ENCODE results near the gene RBM47. TPM values are rescaled to one million over a fixed set of nuclear protein-coding genes. Genes with fewer than 3 reads are reported as not detected.
A peak's percentile ranks its signal among the peaks of the same experiment; 100 is the strongest.
"Not testable (repeated sequence)": the region's sequence is repeated elsewhere in the genome, so short reads cannot be mapped to it uniquely, and the experiment has no call there.

Gene RBM47
- total RNA-seq, 1 experiment from 2014 or later = 18.0 TPM

GRCh38 chr4:40446839-40447238, 182.8 kb downstream of the RBM47 start:
- no peak for DNase-seq (ENCODE audit: low read depth)

- peak; percentile 33 for DNase-seq (ENCODE audit: low read depth)
These were observed 183.4 kb downstream of the RBM47 start for GRCh38 chr4:40446261-40446750.

DNA sequence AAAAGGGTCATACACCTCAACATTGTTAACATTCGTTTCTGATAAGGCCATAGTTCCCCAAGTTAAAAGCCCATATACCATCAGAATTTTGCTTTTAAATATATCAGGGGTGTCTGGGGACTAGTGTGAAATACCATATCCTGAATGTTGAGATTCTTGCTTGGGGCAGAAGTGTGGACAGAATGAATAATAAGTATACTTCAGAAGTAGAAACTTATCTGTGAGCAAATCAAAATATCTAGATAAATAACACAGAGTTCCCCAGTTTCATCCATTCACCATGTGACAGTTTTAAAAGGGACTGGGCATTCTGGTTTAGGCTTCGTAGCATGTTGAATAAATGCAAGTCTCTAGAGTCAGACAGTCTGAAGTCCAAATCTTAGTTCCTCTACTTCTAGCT, 184.0 kb downstream of the RBM47 start:
- no peak for DNase-seq (ENCODE audit: low read depth)

- DNase-seq (ENCODE audit: low read depth) = no peak
These were observed 188.2 kb downstream of the RBM47 start for GRCh38 chr4:40441430-40441829.

DNA sequence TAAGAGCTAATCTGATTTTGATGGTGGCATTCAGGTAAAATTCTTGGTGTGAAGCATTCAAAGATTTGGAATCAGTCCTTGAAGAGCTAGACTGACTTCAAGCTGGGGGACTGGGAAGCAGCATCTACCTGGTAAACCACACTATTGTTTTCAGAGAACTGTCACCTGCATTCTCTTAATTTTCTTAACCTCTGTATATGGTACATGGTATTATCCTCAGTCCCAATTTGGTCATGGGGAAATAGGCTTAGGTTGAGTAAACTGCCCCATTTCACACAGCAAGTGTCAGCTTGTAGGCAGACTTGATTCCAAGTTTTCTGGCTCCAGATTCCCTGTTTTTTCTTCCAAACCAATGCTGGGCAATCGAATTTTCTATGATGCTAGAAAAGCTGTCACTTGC, 190.1 kb downstream of the RBM47 start:
- no peak for DNase-seq (ENCODE audit: low read depth)

- DNase-seq (ENCODE audit: low read depth) = no peak
These were observed 191.2 kb downstream of the RBM47 start for GRCh38 chr4:40438384-40439026.

- DNase-seq (ENCODE audit: low read depth) = no peak
These were observed 191.8 kb downstream of the RBM47 start for GRCh38 chr4:40437741-40438383.

- DNase-seq (ENCODE audit: low read depth) = not testable (repeated sequence)
These were observed 194.4 kb downstream of the RBM47 start for GRCh38 chr4:40435306-40435705.

- no peak for DNase-seq (ENCODE audit: low read depth)
These were observed 195.5 kb downstream of the RBM47 start for GRCh38 chr4:40434126-40434687.

GRCh38 chr4:40432504-40432903, 197.2 kb downstream of the RBM47 start:
- no peak for DNase-seq (ENCODE audit: low read depth)

- DNase-seq (ENCODE audit: low read depth) = not testable (repeated sequence)
These were observed 201.8 kb downstream of the RBM47 start for GRCh38 chr4:40427871-40428270.

- no peak for DNase-seq (ENCODE audit: low read depth)
These were observed 202.5 kb downstream of the RBM47 start for GRCh38 chr4:40427128-40427527.

DNA sequence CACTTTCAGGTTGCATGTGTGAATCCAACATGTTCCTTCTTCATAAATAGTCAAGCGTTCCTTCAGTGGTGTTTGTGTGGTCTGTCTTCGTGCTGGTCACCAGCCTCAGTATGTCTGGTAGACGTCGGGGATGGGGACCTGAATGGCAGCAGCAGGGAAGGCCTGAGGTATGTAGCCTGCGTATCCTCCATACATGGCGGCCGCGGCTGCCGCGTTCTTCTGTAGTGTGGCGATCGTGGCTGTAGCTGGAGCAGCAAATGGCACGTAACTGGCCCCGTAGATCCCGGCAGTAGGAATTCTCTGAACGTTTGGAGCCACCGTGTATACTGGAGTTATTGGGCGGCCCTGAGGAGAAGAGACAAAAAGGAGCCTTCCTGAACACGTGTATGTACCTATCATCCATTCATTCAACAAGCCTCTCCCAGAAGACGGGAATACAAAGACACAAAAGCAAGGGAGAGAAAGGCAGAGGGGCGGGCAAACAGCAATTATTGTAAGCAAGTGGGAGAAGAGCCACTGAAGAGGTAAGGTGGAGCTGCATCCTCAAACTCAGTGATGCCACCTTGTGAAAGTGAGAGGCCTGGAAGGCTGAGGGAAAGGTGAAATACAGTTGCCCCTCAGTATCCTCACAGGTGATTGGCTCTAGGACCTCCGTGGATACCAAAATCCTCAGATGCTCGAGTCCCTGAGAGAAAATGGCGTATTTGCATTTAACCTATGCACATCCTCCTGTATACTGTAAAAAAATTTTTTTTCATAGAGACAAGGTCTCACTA, 203.7 kb downstream of the RBM47 start:
- DNase-seq (ENCODE audit: low read depth) = no peak

DNA sequence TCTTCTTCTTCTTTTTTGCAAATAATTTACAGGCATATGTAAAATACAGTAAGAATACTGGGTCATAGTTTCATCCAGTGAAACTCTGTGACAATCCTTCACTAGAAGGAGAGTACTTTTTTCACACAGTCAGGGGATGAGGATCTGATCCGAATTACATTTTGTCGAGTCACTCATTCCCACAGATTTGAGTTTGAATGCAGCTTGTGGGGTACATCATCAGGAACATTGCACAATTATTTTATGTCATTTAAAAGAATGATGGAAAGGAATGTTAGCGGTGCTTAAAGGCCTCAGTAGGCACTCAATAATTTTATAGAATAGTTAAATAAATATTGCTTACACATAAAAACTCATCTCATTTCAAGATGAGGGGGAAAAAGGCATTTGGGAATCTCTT, 205.9 kb downstream of the RBM47 start:
- peak; percentile 64 for DNase-seq (ENCODE audit: low read depth)

DNA sequence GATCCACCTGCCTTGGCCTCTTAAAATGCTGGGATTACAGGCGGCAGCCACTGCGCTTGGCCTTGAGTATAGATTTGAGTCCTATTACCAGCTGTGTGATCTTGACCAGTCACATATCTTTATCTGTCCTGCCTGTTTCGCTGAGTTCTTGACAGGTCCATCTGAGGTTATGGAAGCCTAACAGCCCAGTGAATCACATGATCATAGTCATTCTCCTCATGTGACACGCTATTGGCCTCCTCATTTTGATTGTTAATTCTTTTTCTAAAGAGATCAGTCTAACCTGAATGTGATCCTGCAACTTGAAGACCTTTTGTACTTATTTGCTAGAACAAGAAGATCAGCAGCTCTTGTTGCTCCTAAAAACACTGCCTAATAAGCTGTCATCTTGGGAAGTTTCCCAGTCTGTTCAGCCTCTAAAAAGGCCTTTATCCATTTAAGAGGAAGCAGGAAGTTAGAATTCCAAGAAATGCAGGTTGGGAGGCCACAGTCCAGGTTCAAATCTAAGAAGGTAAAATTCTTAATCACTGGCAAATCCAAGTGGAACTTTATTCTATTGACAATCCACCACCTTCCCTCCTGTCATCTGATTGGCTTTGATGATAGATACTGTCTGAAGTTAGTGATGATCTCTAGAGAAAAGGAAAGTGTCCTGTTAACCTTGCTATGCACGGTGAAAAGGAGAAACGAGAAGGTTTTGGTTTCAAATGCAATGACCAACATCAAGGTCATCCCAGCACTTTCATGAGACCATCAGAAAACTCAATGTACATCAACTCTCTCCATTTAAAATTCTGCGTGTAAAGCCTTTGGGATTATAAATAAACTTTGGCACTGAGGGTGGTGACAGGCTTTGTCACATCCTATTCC, 207.6 kb downstream of the RBM47 start:
- no peak for DNase-seq (ENCODE audit: low read depth)

DNA sequence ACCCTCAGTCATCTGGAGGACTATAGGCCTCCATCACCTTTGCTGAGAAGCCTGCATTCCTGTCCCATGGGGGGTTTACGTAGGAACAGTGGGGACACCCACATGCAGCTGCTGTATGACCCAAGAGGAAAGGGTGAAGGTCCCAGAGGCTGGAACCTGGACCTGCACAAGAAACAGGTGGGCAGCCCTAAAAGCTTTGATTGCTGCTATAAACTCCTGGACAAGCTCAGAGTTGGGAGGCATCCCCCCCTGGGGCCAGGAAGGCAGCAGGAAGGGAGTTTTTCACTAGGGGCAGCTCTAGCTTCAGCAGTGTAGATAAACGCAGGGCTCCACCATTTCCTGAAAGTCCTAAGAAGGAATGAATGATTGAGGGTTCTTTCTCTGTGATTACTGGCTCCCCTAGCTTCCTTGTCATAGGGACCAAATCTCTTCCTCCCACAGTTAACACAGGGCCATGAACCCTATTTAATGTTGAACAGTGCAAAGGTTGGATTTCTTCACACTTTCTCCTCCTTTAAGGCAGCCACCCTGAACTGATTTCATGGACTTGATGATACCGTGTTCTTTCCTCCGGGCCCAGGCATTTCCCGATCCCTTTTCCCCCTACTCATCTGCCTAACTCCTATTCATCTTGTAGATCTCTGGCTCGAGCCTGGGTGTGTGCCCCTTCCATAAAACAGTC, 210.3 kb downstream of the RBM47 start:
- DNase-seq (ENCODE audit: low read depth) = no peak

DNA sequence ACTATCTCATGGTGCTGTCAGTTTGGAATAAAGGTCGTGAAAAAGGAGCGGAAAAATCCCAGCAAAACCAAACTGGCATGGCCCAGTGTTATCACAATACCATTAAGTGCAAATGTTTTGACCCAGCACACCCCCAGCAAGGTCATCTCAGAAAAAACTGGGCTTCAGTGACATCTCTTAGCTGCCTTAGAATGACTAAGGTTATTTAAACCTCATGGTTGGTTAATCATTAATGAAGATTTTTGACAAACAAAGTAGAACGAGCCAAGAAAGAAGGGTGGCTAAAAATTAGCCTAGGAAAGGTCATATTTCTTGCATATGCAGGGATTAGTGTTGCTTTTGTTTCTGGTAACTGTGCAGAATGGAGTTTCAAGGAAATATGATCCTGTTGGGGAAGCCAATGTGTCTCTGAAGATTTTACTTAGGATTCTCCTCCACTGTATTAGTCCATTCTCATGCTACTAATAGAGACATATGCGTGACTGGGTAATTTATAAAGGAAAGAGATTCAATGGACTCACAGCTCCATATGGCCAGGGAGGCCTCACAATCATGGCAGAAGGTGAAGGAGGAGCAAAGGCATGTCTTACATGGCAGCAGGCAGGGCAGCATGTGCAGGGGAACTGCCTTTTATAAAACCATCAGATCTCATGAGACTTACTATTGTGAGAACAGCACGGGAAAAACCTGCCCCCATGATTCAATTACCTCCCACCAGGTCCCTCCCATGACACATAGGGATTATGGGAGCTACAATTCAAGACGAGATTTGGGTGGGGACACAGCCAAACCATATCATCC, 211.0 kb downstream of the RBM47 start:
- no peak for DNase-seq (ENCODE audit: low read depth)

DNA sequence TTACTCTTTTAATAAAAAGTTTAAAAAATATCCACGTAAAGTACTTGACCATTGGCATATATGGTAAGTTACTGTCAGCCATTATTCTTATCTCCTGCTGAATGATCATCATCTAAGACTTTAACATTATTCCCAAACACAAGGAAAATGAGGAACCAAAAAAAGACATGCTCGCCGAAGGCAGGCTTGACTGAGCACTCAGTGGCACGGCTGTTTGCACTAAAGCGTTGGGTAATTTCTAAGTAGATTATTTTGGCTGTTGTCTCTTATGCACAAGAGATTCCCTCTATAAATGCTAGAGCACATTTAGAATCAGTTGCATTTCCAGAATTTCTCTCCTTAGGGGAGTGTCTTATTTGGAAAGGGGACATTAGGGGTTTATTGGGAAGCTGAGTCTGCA, 211.7 kb downstream of the RBM47 start:
- no peak for DNase-seq (ENCODE audit: low read depth)

GRCh38 chr4:40414673-40415072, 215.0 kb downstream of the RBM47 start:
- no peak for DNase-seq (ENCODE audit: low read depth)
